Measurements from ENCODE around the gene FBH1.

DNA sequence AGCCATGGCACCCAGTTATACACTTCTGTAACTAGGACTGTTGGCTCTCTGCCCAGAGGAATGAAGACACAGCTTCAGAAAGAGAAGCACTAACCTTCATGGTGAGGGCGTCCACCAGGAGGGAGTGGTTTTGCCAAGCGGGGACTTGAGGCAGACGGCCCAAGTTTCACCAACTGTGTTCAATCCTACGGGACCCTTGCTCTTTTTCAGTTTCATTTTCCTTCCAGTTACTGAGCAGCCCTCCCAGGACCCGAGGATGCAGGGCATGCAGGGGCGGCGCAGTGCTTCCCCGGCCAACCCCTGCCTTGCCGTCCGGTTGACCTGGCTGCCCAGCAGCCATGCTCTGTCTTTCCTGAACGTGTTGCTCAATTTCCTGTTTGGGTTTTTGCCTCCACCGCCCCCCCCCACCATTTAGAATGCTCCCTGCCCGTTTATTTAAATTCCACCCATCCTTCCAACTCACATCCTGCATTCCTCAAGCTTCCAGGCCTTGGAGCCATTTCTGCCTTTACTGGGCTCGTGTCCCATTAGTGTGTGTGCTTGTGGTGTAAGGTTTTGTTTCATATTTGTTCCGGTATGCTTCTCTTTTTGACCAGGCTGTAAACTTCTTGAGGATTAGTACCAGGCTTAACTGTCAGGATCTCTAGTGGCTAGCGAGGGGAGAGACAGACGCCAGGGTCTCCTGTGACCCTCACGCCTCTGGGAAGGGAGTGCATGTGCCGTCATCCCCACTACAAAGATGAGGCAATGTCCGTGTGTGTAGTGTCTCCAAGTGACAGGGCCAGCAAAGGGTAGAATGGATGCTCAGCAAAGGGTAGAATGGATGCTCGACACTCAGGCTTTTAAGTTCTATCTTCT lies 55.7 kb downstream of the FBH1 start:
- TF ChIP-seq CTCF (IDR thresholded peaks at IDR 0.05) (no peak), POLR2A (IDR thresholded peaks at IDR 0.05) (no peak)
